ENCODE results near the gene PLAGL2.
A peak's percentile ranks its signal among the peaks of the same experiment; 100 is the strongest.
"Not testable (repeated sequence)": the region's sequence is repeated elsewhere in the genome, so short reads cannot be mapped to it uniquely, and the experiment has no call there.

Gene PLAGL2

DNA sequence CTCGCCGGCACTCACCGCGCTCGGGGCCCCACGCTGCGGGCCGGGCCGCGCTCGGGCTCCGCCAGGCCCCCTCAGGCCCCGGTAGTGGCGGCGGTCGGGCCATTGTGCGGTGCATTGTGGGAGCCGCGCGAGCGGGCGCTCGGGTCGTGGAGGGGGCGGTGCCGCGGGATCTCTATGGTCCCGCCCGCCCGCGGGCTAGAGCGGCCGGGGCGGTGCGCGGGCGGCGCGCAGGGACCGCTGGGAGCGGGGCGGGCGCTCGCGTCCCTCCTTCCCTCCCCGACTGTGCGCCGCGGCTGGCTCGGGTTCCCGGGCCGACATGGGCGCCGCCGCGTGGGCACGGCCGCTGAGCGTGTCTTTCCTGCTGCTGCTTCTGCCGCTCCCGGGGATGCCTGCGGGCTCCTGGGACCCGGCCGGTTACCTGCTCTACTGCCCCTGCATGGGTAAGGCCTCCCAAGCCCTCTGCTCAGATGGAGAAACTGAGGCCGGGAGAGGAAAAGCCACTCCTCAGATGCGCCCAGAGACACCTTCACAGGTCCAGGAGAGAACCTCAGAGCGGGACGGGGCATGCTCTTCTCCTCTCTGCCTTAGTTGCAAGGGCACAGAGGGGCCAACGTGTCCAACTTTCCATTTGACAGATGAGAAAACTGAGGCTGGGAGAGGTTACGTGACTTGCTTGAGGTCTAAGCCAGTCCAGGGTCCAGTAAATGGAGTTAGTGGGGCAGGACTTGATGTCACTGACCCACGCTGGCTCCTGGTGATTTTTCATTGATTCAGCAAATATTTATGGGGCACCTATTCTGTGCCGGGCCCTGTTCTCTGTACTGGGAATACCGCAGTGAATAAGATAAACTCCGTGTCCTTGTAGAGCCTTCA lies at the start of gene PLAGL2, which contains the start of gene POFUT1:
TSS of gene PLAGL2 (minus strand) at position 118 of the 873 bp plus-strand sequence. CDS start 5,565 bp downstream, outside the sequence.
TSS of gene POFUT1 (plus strand) at position 255 of the 873 bp plus-strand sequence. CDS start at position 317, 62 bp downstream.
- peak; percentile 88 for DNase-seq

DNA sequence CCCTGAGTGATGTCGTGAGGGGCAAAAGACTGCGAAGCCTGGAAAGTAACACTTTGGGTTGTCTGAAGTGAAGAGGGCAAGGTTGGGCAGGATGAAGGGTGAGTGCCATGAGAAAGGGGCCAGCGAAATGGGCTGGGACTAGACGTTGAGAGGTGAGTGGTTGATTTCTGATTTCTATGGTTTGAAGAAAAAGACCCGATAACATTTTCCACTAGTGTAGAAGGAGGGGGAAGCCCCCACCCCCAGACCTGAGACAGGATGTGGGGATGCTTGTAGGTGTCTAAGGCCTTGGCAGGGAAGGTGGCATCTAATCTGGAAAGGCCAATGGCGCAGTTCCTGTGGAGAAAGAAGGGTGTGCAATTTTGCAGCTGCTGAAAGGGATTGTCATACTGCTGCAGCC lies 44.6 kb upstream of the PLAGL2 start:
- peak; percentile 88 for DNase-seq

GRCh38 chr20:32251470-32251869 lies 43.9 kb upstream of the PLAGL2 start:
- no peak for DNase-seq

GRCh38 chr20:32249030-32249738 lies 41.6 kb upstream of the PLAGL2 start:
- DNase-seq = peak; percentile 52

DNA sequence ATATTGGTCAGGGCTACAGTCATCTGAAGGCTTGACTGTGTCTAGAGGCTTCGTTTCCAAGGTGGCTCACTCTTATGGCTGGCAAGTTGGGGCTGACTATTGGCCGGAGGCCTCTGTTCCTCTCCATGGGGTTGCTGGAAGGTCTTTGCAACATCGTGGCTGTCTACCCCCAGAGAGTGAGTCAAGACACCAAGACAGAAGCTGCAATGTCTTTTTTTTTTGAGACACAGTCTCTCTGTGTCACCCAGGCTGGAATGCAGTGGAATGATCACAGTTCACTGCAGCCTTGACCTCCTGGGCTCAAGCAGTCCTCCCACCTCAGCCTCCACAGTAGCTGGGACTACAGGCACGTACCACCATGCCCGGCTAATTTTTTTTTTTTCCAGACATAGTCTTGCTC lies 40.5 kb upstream of the PLAGL2 start:
- DNase-seq = peak; percentile 49

DNA sequence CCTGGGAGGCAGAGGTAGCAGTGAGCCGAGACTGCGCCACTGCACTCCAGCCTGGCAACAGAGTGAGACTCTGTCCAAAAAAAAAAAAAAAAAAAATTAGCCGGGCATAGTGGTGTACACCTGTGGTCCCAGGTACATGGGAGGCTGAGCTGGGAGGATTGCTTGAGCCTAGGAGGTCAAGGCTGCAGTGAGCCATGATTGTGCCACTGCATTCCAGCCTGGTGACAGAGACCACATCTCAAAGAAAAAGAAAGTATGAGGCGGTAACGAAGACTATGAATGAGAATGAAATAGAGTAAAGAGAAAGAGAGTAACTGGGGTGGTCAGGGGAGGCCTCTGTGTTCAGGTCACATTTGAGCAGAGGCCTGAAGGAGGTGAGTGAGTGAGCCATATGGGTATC lies 38.7 kb upstream of the PLAGL2 start:
- not testable (repeated sequence) for DNase-seq

DNA sequence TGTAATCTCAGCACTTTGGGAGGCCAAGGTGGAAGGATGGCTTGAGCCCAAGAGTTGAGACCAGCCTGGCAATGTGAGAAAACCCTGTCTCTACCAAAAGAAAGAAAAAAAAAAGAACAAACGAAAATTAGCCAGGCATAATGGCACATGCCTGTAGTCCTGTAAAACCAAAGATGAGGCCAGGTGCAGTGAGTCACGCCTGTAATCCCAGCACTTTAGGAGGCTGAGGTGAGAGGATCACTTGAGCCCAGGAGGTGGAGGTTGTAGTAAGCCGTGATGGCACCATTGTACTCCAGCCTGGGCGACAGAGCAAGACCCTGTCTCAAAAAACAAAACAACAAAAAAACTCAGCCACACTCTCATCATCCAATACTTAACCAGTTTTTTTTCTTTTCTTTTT lies 37.4 kb upstream of the PLAGL2 start:
- DNase-seq = no peak

DNA sequence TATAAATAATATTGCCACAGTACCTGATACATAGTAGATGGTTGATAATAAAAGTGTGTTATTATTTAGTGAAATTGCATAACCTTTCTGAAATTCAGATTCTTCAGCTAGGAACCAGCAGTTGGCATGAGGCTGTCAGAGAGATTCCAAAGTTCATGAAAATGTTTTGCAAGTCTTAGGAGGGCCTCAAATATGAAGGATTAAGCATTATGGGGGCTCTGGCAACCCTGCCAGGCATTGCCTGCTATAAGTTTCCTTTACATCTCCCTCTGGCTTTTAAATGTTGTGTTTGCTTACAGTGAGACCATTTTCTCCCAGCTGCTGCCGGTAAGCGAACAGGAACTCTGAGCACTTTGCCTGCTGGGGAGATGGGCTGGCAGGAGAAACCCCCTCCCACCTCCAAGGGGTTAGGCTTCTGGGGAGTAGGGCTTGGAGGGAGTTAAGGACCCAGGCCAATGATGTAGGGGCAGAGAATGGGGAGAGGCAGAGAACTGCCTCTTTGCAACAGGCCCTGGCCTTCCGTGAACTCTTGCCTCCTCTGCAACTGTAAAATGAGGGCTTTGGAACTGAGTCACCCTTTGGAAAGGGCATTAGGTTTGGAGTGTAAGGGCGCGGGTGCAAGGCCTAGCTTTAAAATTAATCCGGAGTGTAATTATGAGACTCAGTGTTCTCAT lies 36.7 kb upstream of the PLAGL2 start:
- DNase-seq = no peak

DNA sequence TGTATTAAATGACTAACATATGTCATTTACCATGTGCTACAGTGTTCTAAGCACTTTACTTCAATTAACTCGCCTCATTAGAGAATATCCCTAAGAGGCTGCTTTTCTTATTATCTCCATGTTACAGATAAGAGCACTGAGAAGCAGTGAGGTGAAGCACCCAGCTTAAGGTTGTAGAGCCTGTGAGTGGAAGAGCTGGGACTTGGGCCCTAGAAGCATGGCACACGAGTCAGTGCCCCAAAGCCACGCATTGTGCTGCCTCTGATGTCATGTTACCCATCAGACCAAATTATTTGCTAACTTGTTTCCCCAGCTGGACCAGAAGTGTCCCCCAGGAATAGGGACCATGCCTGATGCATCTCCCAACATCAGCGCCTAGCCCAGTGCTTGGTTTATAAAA lies 34.3 kb upstream of the PLAGL2 start:
- DNase-seq = no peak

GRCh38 chr20:32240205-32240604 lies 32.7 kb upstream of the PLAGL2 start:
- DNase-seq = no peak

GRCh38 chr20:32238483-32239425 lies 31.2 kb upstream of the PLAGL2 start:
- no peak for DNase-seq

GRCh38 chr20:32237419-32237818 lies 29.9 kb upstream of the PLAGL2 start:
- no peak for DNase-seq

- no peak for DNase-seq
These were observed 29.3 kb upstream of the PLAGL2 start for GRCh38 chr20:32236819-32237218.

DNA sequence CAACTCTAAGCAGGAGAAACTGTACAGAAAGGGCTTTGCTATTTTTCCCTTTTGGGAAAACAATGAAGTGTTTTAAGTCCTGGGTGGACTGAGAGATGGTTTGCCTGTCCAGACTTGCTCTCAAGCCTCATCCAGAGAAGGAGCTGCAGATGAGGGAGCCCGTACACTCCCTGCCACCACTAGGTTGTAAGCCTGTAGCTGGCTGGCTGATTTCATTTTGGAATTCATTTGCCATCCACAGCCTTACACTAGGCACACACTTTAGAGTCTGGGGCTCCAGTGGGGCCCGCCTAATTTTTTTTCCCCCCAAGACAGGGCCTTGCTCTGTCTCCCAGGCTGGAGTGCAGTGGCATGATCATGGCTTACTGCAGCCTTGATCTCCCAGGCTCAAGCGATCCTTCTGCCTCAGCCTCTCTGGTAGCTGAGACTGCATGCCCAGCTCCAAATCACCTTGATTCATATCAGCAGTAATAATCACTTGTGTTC lies 28.5 kb upstream of the PLAGL2 start:
- no peak for DNase-seq

DNA sequence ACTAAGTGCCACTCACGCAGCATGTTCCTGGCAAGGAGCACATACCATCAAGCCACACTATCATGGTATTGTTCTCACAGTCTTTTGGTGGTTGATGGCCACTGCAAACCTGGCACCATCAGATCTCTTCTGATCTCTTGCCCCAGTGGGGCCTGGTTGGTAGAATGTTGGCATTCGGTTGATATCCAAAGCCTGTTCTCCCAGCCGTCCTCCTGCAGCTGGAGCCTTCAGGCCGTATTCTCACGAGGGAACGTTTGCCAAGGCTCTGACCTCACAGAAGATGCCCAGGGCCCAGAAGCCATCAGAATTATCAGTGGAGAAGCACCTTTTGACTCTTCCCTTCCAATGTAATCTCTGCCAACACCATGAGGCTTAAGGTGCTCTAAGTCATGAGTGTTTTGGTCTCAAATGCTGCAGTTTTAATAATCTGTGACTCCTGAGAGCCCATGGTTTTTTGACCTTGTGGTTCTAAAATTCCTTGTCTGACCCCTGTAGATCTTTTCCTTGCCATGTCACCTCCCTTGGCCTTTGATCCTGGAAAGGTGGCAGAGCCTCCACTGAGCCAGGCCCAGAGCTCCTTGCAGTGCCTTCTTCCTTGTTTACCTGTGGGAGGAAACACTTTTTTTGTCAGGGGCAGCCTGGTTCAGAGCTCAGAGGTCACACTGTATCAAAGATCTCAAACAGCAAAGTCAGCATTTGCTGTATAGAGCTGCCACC lies 27.9 kb upstream of the PLAGL2 start:
- no peak for DNase-seq

DNA sequence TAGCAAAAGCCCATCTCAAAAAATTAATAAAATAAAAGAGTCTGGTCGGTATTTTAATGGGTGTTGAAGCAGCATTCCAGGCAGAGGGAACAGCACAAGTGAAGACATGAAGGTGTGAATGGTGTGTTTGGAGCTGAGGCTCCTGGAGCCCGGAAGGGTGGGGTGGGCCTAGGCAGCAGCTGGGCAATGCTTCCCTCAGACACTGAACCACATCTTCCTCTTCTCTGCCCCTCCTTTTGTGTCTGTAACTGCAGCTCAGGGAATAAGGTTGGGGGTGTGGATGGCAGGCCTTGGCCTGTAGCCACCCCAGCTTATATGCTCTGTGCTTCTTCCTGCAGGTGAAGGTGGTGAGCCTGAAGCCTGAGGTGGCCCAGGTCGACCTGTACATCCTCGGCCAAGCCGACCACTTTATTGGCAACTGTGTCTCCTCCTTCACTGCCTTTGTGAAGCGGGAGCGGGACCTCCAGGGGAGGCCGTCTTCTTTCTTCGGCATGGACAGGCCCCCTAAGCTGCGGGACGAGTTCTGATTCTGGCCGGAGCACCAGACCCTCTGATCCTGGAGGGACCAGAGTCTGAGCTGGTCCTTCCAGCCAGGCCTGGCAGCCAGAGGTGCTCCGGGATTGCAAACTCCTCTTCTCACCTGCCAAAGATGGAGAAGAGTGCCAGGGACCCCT lies 26.7 kb upstream of the PLAGL2 start:
- no peak for DNase-seq

- no peak for DNase-seq
These were observed 25.7 kb upstream of the PLAGL2 start for GRCh38 chr20:32233286-32233685.

DNA sequence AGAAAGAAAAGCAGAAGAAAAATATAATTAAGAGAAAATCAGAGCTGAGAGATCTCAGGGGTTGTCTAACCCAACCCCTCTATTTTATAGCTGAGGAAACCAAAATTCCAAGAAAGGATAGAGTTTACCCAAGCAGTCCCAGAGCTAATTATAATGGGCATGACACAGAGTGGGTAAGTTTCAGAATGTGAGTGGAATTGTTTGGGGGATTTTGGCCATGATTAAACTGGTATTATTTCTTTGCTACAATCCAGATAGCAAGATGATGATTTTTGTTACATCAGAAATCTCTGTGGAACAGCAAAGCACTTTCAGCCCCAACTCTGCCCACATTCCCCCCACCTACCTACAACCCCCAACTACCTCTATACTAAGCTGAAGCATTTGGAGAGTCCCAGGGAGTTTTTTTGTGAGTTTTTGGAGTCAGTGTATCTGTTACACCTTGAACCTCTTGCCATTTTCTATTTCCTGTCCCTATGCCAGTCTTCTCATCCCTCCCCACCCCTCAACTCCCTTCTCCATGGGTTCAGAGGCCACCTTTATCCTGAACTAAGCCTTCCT lies 24.9 kb upstream of the PLAGL2 start:
- no peak for DNase-seq

DNA sequence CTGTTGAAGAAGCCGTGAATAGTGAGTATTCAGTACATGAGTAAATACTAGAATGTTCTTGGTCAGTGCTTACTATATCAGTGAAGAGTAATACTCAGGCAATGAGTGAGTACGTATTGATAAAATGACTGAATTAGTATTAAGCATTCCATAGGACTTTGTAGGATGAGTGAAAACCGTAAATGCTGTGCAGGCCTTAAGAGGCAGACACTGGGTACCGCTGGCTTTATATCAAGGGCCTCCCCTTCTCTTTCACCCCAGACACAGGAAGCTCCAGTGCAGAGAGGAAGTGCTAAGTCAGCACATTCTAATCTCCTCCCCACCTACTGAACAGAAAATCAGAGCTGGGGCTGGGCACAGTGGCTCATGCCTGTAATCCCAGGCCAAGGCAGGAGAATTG lies 24.3 kb upstream of the PLAGL2 start:
- DNase-seq = peak; percentile 70

GRCh38 chr20:32231245-32231644 lies 23.7 kb upstream of the PLAGL2 start:
- no peak for DNase-seq
